Naive B cell (primary cell): ENCODE measurements around the gene LTBP1. TPM values are rescaled to one million over a fixed set of nuclear protein-coding genes. Genes with fewer than 3 reads are reported as not detected.

Experiments used
- ATAC-seq, 2 donors: fragments of 150-1000 bp; cut with Tn5 transposase; 2 replicates each; pipeline ENCODE4 v1.10.0; 2021; ENCODE audit warnings: low read depth in 2 of 2, mild to moderate bottlenecking in 2 of 2, moderate library complexity in 2 of 2
- DNase-seq: peaks from one replicate; pipeline ENCODE4 v3.0.0; 2022
- H3K27ac Mint-ChIP-seq, 6 donors: one replicate each; pipeline ENCODE4 v1.8.0; 2020 to 2022; ENCODE audit warnings: mild to moderate bottlenecking in 6 of 6, mixed read lengths in 6 of 6, moderate library complexity in 5 of 6, inconsistent platforms in 2 of 6
- H3K27me3 Mint-ChIP-seq, 3 donors: one replicate each; pipeline ENCODE4 v1.8.0; 2021 to 2022; ENCODE audit warnings: mixed read lengths in 3 of 3, mild to moderate bottlenecking in 1 of 3
- H3K36me3 Mint-ChIP-seq, 2 donors: one replicate each; pipeline ENCODE4 v1.8.0; 2020 to 2022; ENCODE audit warnings: mixed read lengths in 2 of 2, inconsistent platforms in 1 of 2, mild to moderate bottlenecking in 1 of 2
- H3K4me1 Mint-ChIP-seq, 3 donors: one replicate each; pipeline ENCODE4 v1.8.0; 2020 to 2022; ENCODE audit warnings: mixed read lengths in 3 of 3, inconsistent platforms in 1 of 3, mild to moderate bottlenecking in 1 of 3, moderate library complexity in 1 of 3
- H3K4me3 Mint-ChIP-seq, 8 donors: one replicate each; pipeline ENCODE4 v1.8.0; 2020 to 2022; ENCODE audit warnings: mild to moderate bottlenecking in 8 of 8, mixed read lengths in 8 of 8, moderate library complexity in 8 of 8, inconsistent platforms in 2 of 8
- H3K9me3 Mint-ChIP-seq, 7 donors: one replicate each; pipeline ENCODE4 v1.8.0; 2020 to 2022; ENCODE audit warnings: mixed read lengths in 7 of 7, mild to moderate bottlenecking in 5 of 7, inconsistent platforms in 2 of 7, moderate library complexity in 1 of 7
- polyA plus RNA-seq, 6 donors: library from polyadenylated mRNA; unstranded; fragments of 300-500 nt; fragmentation: Illumina TruSeq; gene quantifications; one replicate each; pipeline ENCODE4 v1.2.3, GENCODE V29; 2021; ENCODE audit warnings: low read depth in 6 of 6

Gene LTBP1
- polyA plus RNA-seq, 6 donors from 2014 or later, result 0.43 to 2.0 (median 0.92) TPM; not detected in 1

DNA sequence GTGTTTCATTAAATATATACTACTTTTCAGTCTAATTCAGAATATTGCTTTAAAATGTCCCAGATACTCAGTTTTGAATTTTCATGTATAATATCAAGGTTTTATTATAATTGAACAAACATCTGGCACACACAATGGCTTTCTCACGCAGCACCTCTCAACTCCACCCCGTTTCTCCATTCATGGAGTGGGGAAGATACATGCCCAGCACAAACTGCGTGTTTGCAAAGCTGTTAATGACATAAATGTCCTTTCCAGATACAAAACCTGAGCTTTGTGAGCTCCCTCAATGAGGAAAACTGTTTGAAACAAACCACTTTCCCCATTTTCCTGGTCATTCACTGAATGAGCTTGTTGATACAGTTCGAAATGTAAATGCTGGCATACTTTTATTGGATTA lies 379.3 kb downstream of the LTBP1 start:
- Mint-ChIP-seq H3K4me3 (no peak overlapping the region), H3K36me3 (peaks cover 0 to 4% of the 10 kb centered on the region in 2 donors)

DNA sequence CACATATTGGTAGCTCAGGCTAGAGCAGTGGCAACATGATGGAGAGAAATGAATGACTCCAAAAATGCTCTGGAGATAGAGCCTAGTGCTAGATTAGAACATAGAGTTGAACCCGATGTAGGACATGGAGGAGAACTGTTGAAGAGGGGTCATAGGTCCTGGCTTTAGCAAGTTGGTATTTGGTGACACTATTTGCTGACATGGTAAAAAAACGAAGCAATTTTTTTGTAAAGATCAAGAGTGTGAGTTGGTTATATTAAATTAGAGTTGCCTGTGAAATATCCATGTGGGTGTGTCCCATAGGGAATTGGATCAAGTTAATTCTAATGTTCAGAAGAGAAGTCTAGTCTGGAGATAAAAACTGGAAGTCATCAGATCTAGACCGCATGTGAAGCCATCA lies 386.7 kb downstream of the LTBP1 start:
- Mint-ChIP-seq H3K27me3 (peaks cover 0 to 4% (median 1%) of the 10 kb centered on the region in 3 donors), H3K4me3 (no peak overlapping the region), H3K36me3 (no peaks in the 10 kb centered on the region), H3K9me3 (peaks cover 0 to 3% (median 0%) of the 10 kb centered on the region in 7 donors), H3K4me1 (peaks cover 6 to 12% (median 7%) of the 10 kb centered on the region in 3 donors), H3K27ac (no peak overlapping the region)
- ATAC-seq (no peak), DNase-seq (no peak)

More for the DNA sequence above, 379.3 kb downstream of the LTBP1 start:
- H3K27me3 Mint-ChIP-seq, result no peaks in the 10 kb centered on the region
- no peak for DNase-seq
- H3K4me1 Mint-ChIP-seq, result peaks cover 4 to 14% (median 6%) of the 10 kb centered on the region in 3 donors
- no peak overlapping the region for H3K27ac Mint-ChIP-seq
- no peak for ATAC-seq
- H3K9me3 Mint-ChIP-seq, result no peaks in the 10 kb centered on the region

DNA sequence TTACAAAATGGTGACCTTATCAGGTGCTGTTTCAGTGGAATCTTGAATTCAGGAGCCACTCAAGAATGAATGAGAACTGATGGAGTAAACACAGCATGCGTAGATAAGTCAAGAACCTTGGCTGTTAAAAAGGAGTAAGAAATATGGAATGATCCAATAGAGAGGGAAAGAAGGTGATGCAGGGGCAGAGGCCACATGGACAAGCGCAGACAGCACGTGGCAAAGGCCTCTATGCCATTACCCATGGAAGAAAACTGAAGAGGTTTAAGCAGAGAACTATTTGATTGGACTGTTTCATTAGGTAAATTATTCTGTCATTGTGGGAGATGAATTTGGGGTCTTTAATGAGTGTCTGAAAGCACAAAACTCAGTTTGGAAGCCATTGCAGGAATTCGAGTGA lies 387.3 kb downstream of the LTBP1 start:
- DNase-seq, result no peak
- peaks cover 0 to 3% (median 0%) of the 10 kb centered on the region in 7 donors for H3K9me3 Mint-ChIP-seq
- no peak for ATAC-seq
- peaks cover 6 to 12% (median 7%) of the 10 kb centered on the region in 3 donors for H3K4me1 Mint-ChIP-seq
- peak overlapping the region in 1 of 6 donors; percentile 15 for H3K27ac Mint-ChIP-seq
- no peaks in the 10 kb centered on the region for H3K36me3 Mint-ChIP-seq
- H3K4me3 Mint-ChIP-seq, result no peak overlapping the region
- H3K27me3 Mint-ChIP-seq, result peaks cover 0 to 8% (median 4%) of the 10 kb centered on the region in 3 donors

DNA sequence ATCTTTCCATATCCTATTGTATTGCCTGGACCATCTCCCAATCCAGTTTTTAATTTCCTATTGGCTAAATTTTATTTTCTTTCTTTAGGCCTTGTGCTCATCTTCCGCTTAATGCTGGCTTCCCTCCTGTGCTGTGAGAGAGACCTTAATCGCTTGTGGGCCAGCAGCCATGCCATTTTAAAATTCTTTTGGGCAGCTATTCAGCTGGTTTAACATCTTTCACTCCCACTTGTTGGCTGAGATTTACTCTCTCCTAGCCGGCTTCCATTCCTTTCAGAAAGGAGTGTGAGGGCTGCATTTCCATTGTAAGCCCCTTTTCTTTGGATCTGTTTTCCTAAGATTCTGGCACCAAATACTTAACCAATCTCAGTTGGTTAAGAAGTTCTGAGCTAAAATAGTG lies 388.8 kb downstream of the LTBP1 start:
- Mint-ChIP-seq H3K27me3 (peaks cover 0 to 19% (median 4%) of the 10 kb centered on the region in 3 donors), H3K36me3 (no peaks in the 10 kb centered on the region), H3K4me3 (no peak overlapping the region), H3K27ac (peak overlapping the region in 2 of 6 donors; percentile 39 to 44), H3K9me3 (peaks cover 0 to 3% (median 0%) of the 10 kb centered on the region in 7 donors), H3K4me1 (peaks cover 6 to 12% (median 7%) of the 10 kb centered on the region in 3 donors)
- ATAC-seq (no peak), DNase-seq (no peak)

DNA sequence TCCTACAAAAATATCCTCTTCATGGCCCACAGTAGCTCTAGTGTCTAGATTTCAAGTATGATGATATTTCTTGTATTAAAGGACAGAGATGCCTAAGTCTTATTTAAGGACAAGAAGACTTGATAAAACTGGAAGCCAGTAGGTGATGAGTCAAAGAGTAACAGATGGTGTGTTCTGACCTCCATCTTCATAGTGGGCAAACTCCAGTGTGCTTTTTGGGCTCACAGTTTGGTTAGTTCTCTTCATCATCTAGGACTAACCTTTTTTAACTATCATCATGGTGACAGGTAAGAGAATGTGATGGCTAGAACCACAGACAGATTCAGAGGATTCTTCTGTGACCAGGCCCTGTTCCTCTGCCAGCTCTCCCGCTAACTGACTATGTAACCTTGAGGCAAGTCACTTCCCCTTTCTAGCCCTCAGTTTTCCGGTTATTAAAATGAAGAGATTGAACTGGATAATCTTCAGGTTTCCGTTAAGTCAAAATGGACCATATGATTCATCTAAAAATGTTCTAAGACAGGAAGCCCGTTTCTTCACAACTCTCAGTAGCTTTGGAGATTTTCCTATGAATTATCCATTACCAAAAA lies 389.4 kb downstream of the LTBP1 start:
- no peaks in the 10 kb centered on the region for H3K36me3 Mint-ChIP-seq
- H3K27me3 Mint-ChIP-seq, result peaks cover 0 to 24% (median 4%) of the 10 kb centered on the region in 3 donors
- H3K27ac Mint-ChIP-seq, result peak overlapping the region in 5 of 6 donors; percentile 0 to 57 (median 27)
- peaks cover 6 to 12% (median 7%) of the 10 kb centered on the region in 3 donors for H3K4me1 Mint-ChIP-seq
- DNase-seq, result peak; percentile 25
- H3K4me3 Mint-ChIP-seq, result peak overlapping the region; percentile 36 to 88 (median 64)
- peaks cover 0 to 3% (median 0%) of the 10 kb centered on the region in 7 donors for H3K9me3 Mint-ChIP-seq
- peak; percentile 78 to 84 for ATAC-seq

DNA sequence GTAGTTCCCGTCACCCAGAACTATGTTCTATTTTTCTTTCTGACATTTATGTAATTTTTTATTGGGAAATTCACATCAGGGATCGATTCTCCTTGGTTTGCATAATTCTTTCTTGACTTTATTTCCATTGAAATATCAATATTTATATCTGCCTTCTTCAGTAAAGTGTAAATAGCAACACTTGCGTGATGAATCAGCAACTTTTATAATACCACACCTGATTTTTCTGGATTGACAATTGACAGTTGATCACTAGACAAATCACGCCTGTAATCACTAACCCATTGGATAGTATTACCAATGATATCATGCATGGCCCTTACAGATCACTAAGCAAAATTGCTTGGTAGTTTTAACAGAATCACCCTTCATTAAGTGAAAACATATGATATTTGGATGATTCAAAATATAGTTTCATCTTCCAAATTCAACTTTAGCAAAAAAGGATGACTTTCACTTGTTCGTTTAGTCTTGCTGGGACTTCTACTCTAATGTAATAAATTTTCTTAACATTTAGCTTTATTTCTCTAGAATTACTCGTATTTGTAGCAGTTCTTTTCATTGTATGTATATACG lies 390.7 kb downstream of the LTBP1 start:
- H3K27me3 Mint-ChIP-seq, result peaks cover 0 to 26% (median 4%) of the 10 kb centered on the region in 3 donors
- H3K9me3 Mint-ChIP-seq, result peaks cover 0 to 3% (median 0%) of the 10 kb centered on the region in 7 donors
- ATAC-seq (no peak), DNase-seq (no peak)
- no peak overlapping the region for H3K27ac Mint-ChIP-seq
- H3K36me3 Mint-ChIP-seq, result no peaks in the 10 kb centered on the region
- H3K4me1 Mint-ChIP-seq, result peaks cover 6 to 12% (median 7%) of the 10 kb centered on the region in 3 donors
- H3K4me3 Mint-ChIP-seq, result no peak overlapping the region

DNA sequence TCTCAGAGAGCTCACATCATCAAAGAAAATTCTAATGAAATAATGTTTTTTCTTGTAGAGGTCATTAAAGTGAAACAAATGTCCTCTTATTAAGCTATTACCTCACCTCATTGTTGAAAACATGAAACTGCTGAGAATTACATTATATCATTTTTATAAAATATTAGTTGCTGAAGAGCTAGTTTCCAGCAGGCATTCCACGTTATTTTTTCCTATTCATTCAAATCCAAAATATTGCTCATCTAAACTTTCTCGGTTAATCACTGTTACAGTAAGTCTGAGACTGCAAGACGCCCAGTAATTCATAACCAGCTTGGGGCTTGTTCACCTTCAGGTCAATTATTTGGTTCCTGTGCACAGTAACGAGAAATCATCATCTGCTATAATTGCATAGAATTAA lies 391.2 kb downstream of the LTBP1 start:
- Mint-ChIP-seq H3K36me3 (no peaks in the 10 kb centered on the region), H3K4me1 (peaks cover 6 to 12% (median 7%) of the 10 kb centered on the region in 3 donors), H3K27ac (no peak overlapping the region), H3K27me3 (peaks cover 0 to 26% (median 4%) of the 10 kb centered on the region in 3 donors), H3K9me3 (peaks cover 0 to 3% (median 0%) of the 10 kb centered on the region in 7 donors), H3K4me3 (no peak overlapping the region)
- ATAC-seq (no peak), DNase-seq (no peak)

DNA sequence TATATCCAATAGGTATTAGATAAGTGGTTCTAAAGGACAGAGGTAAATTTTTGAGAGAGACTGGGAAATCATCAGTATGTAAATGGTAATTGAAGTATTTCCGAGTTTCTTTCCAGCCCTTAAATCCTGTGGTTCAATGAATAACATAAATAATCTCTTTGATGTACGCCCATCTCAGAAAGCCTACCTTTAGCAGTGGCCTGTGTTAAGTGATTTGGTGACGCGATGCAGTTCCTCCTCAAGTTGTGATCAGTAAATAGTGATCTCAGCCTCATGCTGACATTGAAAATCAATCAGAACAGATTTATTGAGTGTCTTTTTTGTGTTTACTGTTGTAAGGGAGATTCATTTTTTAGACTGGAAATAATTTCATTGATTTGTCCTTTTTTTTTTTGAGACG lies 392.5 kb downstream of the LTBP1 start:
- H3K4me3 Mint-ChIP-seq, result peak overlapping the region in 1 of 8 donors; percentile 11
- H3K27me3 Mint-ChIP-seq, result peaks cover 0 to 26% (median 0%) of the 10 kb centered on the region in 3 donors
- peaks cover 6 to 12% (median 7%) of the 10 kb centered on the region in 3 donors for H3K4me1 Mint-ChIP-seq
- no peaks in the 10 kb centered on the region for H3K36me3 Mint-ChIP-seq
- peaks cover 0 to 3% (median 0%) of the 10 kb centered on the region in 7 donors for H3K9me3 Mint-ChIP-seq
- peak overlapping the region in 1 of 6 donors; percentile 43 for H3K27ac Mint-ChIP-seq
- no peak for ATAC-seq
- no peak for DNase-seq

DNA sequence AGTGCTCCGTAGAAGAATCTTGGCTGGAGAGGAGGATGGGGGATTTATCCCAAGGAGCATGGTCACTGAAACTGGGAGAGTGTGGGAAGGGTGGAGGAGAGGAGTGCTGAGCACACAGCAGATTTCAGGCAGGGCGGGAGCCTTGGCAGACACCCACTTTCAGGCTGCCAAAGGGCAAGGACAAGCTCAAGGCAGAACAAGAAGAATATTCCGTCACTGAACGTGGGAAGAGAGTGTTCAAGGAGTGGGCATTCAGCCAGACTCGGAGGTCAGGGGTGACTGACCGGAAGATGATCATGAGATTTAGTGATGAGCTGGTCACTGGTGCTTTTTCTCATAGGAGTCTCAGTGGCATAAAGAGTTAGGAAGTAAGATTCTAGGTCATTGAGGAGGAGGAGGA lies 393.5 kb downstream of the LTBP1 start:
- H3K9me3 Mint-ChIP-seq, result peaks cover 0 to 3% (median 0%) of the 10 kb centered on the region in 7 donors
- H3K4me1 Mint-ChIP-seq, result peaks cover 6 to 12% (median 7%) of the 10 kb centered on the region in 3 donors

DNA sequence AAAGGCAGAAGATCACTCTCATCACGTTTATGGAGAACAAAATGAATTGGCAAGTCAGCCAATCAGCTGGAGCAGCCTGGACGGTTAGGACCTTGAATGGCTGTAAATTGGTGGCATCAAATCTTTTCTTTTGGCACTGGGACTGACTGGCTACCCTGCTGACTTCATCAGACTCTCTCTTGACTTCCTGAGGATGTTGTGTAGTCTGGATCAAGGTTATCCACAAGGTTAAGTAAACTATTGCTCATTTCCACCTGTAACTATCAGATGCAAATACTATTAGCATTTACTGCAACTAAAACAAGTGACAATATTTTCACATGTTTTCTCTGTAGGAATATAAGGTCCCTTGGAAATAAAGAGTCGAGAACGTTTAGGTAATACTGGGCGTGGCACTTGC lies 395.4 kb downstream of the LTBP1 start:
- DNase-seq, result no peak
- Mint-ChIP-seq H3K4me3 (no peak overlapping the region), H3K27me3 (peaks cover 0 to 26% (median 0%) of the 10 kb centered on the region in 3 donors), H3K27ac (no peak overlapping the region), H3K36me3 (no peaks in the 10 kb centered on the region), H3K9me3 (peaks cover 0 to 3% (median 0%) of the 10 kb centered on the region in 7 donors), H3K4me1 (no peaks in the 10 kb centered on the region)
- ATAC-seq, result no peak

More for the DNA sequence above, 393.5 kb downstream of the LTBP1 start:
- DNase-seq, result no peak
- H3K27ac Mint-ChIP-seq, result no peak overlapping the region
- H3K36me3 Mint-ChIP-seq, result no peaks in the 10 kb centered on the region
- no peak overlapping the region for H3K4me3 Mint-ChIP-seq
- H3K27me3 Mint-ChIP-seq, result peaks cover 0 to 26% (median 0%) of the 10 kb centered on the region in 3 donors
- no peak for ATAC-seq

DNA sequence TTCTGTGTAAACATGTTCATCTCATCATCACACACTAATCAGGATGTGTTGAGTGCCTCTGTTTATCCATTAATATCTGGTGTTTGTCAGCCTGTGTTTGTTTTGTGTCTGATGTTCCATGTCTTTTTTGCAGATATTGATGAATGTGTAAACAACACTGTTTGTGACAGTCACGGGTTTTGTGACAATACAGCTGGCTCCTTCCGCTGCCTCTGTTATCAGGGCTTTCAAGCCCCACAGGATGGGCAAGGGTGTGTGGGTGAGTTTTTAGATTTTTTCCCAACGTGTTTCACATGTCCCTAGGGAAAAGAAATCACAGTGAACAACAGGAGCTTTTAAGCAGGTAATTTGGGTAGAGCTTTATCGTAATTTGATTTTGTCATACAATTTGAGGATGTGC lies 396.0 kb downstream of the LTBP1 start:
- DNase-seq (no peak), ATAC-seq (no peak)
- H3K9me3 Mint-ChIP-seq, result peaks cover 0 to 3% (median 0%) of the 10 kb centered on the region in 7 donors
- no peak overlapping the region for H3K27ac Mint-ChIP-seq
- no peaks in the 10 kb centered on the region for H3K36me3 Mint-ChIP-seq
- H3K27me3 Mint-ChIP-seq, result peaks cover 0 to 26% (median 0%) of the 10 kb centered on the region in 3 donors
- no peaks in the 10 kb centered on the region for H3K4me1 Mint-ChIP-seq
- H3K4me3 Mint-ChIP-seq, result no peak overlapping the region

DNA sequence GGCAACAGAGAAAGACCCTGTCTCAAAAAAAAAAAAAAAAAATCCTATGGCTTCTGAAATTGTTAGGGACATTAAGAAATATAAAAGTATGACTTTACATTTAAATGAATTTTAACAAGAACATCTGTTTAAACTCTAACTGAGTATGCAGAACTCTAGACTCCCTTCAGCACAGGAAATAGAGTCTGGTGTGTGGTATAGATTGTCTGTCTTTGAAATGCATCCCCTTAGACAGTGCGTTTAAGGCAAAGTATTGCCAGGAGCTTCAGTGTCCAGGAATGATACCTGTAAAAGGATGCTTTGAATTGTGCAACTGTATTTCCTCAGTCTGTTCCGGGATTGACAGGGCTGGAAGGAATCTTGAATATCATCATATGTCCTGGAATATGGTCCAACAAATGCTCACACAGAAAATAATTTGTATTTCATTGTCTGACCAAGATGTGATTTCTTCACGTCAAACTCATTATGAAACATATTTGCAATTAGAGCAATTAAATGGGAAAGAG lies 396.7 kb downstream of the LTBP1 start:
- Mint-ChIP-seq H3K4me1 (no peaks in the 10 kb centered on the region), H3K4me3 (no peak overlapping the region), H3K27ac (no peak overlapping the region), H3K9me3 (peaks cover 0 to 3% (median 0%) of the 10 kb centered on the region in 7 donors), H3K36me3 (no peaks in the 10 kb centered on the region), H3K27me3 (peaks cover 0 to 25% (median 0%) of the 10 kb centered on the region in 3 donors)
- DNase-seq, result no peak
- ATAC-seq, result no peak

DNA sequence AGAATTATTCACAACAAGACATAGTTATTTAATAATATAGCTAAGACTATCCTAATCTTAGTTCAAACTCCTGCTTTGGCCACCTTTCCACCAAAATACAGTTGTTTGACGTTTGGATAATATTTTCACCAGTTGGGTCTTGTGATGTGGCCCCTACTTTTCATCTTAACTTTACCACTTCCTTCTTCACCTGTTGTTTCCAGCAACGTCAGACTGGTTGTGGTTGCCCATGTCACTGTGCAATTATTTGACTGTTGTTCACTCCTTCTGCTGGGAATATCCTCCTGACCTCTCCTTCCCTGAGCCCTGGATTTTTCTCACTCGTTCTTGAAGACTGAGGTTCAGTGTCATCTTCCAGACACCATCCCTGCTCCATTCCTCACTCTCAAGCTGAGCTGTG lies 397.5 kb downstream of the LTBP1 start:
- DNase-seq, result no peak
- Mint-ChIP-seq H3K27me3 (peaks cover 0 to 17% (median 0%) of the 10 kb centered on the region in 3 donors), H3K27ac (no peak overlapping the region), H3K4me1 (no peaks in the 10 kb centered on the region), H3K4me3 (no peak overlapping the region), H3K9me3 (peaks cover 0 to 3% (median 0%) of the 10 kb centered on the region in 7 donors), H3K36me3 (no peaks in the 10 kb centered on the region)
- no peak for ATAC-seq

DNA sequence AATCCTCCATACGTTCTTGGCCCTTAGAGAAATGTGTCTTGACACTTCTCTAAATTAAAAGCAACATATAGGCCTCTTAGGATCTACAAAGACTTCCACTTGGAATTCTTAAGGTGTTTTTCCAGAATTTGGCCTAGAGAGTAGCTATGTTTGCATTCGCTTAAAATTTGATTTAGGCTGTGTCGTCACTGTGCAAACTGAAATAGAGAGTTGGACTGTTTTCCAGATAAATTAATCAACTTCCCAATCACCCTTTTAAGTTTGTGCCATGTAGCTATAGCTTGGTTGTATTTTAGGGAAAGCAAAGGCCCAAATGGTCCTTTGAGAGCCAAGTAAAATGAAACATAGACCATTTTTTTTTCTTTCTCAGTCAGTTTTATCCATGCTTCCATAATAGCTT lies 401.1 kb downstream of the LTBP1 start:
- H3K9me3 Mint-ChIP-seq, result no peaks in the 10 kb centered on the region
- no peak for DNase-seq
- H3K36me3 Mint-ChIP-seq, result no peaks in the 10 kb centered on the region
- no peak overlapping the region for H3K27ac Mint-ChIP-seq
- H3K27me3 Mint-ChIP-seq, result no peaks in the 10 kb centered on the region
- no peak overlapping the region for H3K4me3 Mint-ChIP-seq
- H3K4me1 Mint-ChIP-seq, result no peaks in the 10 kb centered on the region
- ATAC-seq, result no peak
